GM23338 (cell line): ENCODE measurements around the gene AKAP10. TPM values are rescaled to one million over a fixed set of nuclear protein-coding genes. Genes with fewer than 3 reads are reported as not detected.

Experiments
- ATAC-seq: fragments of 200-7000 bp; cut with Tn5 transposase; 3 replicates; pipeline ENCODE4 v1.9.1; 2020
- DNase-seq: peaks from one replicate; pipeline ENCODE4 v3.0.0-alpha.2; 2015; ENCODE audit warnings: low spot score
- H2AFZ ChIP-seq: fragments of 200-600 bp; sonication (generic); 2 replicates; pipeline ENCODE4 v1.8.0; 2016; ENCODE audit warnings: antibody characterized with exemption, mild to moderate bottlenecking, moderate library complexity
- H3F3A ChIP-seq: fragments of 200-600 bp; sonication (generic); replicated peaks from 2 replicates; pipeline ENCODE4 v1.8.0; 2017; ENCODE audit warnings: antibody characterized with exemption, mixed run types, low read depth
- H3K27ac ChIP-seq: fragments of 200-600 bp; sonication (generic); 2 replicates; pipeline ENCODE4 v1.6.1; 2016; ENCODE audit warnings: low read depth
- H3K27me3 ChIP-seq: fragments of 200-600 bp; sonication (generic); 2 replicates; pipeline ENCODE4 v1.8.0; 2016; ENCODE audit warnings: mild to moderate bottlenecking, mixed run types, moderate library complexity; ENCODE audit not compliant: insufficient read depth
- H3K36me3 ChIP-seq: fragments of 200-600 bp; sonication (generic); 2 replicates; pipeline ENCODE4 v1.8.0; 2016; ENCODE audit warnings: mild to moderate bottlenecking; ENCODE audit not compliant: insufficient read depth
- H3K4me1 ChIP-seq: fragments of 200-600 bp; sonication (generic); 2 replicates; pipeline ENCODE4 v1.8.0; 2016; ENCODE audit warnings: mild to moderate bottlenecking, moderate library complexity; ENCODE audit not compliant: insufficient read depth
- H3K4me2 ChIP-seq: fragments of 200-600 bp; sonication (generic); 2 replicates; pipeline ENCODE4 v1.7.1; 2017; ENCODE audit warnings: mixed run types
- H3K4me3 ChIP-seq: fragments of 200-600 bp; sonication (generic); 2 replicates; pipeline ENCODE4 v1.6.1; 2016; ENCODE audit warnings: mixed run types
- H3K79me2 ChIP-seq: fragments of 200-600 bp; sonication (generic); replicated peaks from 2 replicates; pipeline ENCODE4 v1.8.0; 2017; ENCODE audit warnings: mild to moderate bottlenecking; ENCODE audit not compliant: insufficient read depth
- H3K9me2 ChIP-seq: fragments of 200-600 bp; sonication (generic); 2 replicates; pipeline ENCODE4 v1.8.0; 2017; ENCODE audit not compliant: insufficient read depth
- H4K20me1 ChIP-seq: fragments of 200-600 bp; sonication (generic); replicated peaks from 2 replicates; pipeline ENCODE4 v1.8.0; 2017; ENCODE audit warnings: mild to moderate bottlenecking; ENCODE audit not compliant: insufficient read depth
- H3K27ac Mint-ChIP-seq: 2 replicates; pipeline ENCODE4 v1.8.0; 2020; ENCODE audit warnings: inconsistent platforms, mild to moderate bottlenecking, moderate library complexity, mixed read lengths
- H3K27me3 Mint-ChIP-seq: 3 replicates; pipeline ENCODE4 v1.8.0; 2022; ENCODE audit warnings: low read depth, mild to moderate bottlenecking, moderate library complexity, mixed read lengths, inconsistent platforms; ENCODE audit not compliant: insufficient read depth, poor library complexity
- H3K36me3 Mint-ChIP-seq: 3 replicates; pipeline ENCODE4 v1.8.0; 2021; ENCODE audit warnings: low read depth, mild to moderate bottlenecking, inconsistent platforms, moderate library complexity, mixed read lengths
- H3K4me1 Mint-ChIP-seq: 3 replicates; pipeline ENCODE4 v1.8.0; 2020; ENCODE audit warnings: mild to moderate bottlenecking, inconsistent platforms, mixed read lengths
- H3K4me3 Mint-ChIP-seq: 3 replicates; pipeline ENCODE4 v1.8.0; 2021; ENCODE audit warnings: moderate library complexity, mild to moderate bottlenecking, inconsistent platforms, mixed read lengths
- H3K9me3 Mint-ChIP-seq: 3 replicates; pipeline ENCODE4 v1.8.0; 2020; ENCODE audit warnings: moderate library complexity, mild to moderate bottlenecking, inconsistent platforms, mixed read lengths
- CREB1 ChIP-seq: fragments of 250-450 bp; sonication (Bioruptor Pico); IDR thresholded peaks from 2 replicates; pipeline ENCODE4 v1.5.0; 2020; ENCODE audit warnings: low read depth, mild to moderate bottlenecking, moderate library complexity
- CTCF ChIP-seq, 2 experiments: fragments of 200-600 bp in 1 of 2; sonication (generic) in 1 of 2; conservative IDR thresholded peaks; 2 replicates each; pipeline versions ENCODE4 v1.5.1 to v1.6.1; 2016 to 2017; ENCODE audit warnings: antibody characterized with exemption in 2 of 2, low read depth in 2 of 2, mild to moderate bottlenecking in 2 of 2, moderate library complexity in 1 of 2
- ETS1 ChIP-seq: IDR thresholded peaks from 2 replicates; pipeline ENCODE4 v1.6.1; 2016; ENCODE audit warnings: antibody characterized with exemption
- EZH2phosphoT487 ChIP-seq: fragments of 200-600 bp; sonication (generic); IDR thresholded peaks from one replicate; pipeline ENCODE4 v1.8.1; 2018; ENCODE audit warnings: antibody characterized with exemption; ENCODE audit not compliant: unreplicated experiment
- JUNB ChIP-seq: IDR thresholded peaks from one replicate; pipeline ENCODE4 v1.6.1; 2016; ENCODE audit warnings: antibody characterized with exemption; ENCODE audit not compliant: unreplicated experiment
- NANOG ChIP-seq: IDR thresholded peaks from 2 replicates; pipeline ENCODE4 v1.6.1; 2016; ENCODE audit warnings: antibody characterized with exemption, borderline replicate concordance
- POLR2AphosphoS5 ChIP-seq: IDR thresholded peaks from 2 replicates; pipeline ENCODE4 v1.6.1; 2016; ENCODE audit warnings: antibody characterized with exemption, low read depth
- STAT1 ChIP-seq: IDR thresholded peaks from one replicate; pipeline ENCODE4 v1.6.1; 2016; ENCODE audit warnings: antibody characterized with exemption; ENCODE audit not compliant: unreplicated experiment
- ZNF114 ChIP-seq: fragments of 250-450 bp; sonication (Bioruptor Pico); IDR thresholded peaks from 2 replicates; pipeline ENCODE4 v1.5.0; 2020; ENCODE audit warnings: mild to moderate bottlenecking, moderate library complexity
- ZNF331 ChIP-seq: fragments of 250-450 bp; sonication (Bioruptor Pico); IDR thresholded peaks from 2 replicates; pipeline ENCODE4 v1.5.0; 2020; ENCODE audit warnings: low read depth, mild to moderate bottlenecking, moderate library complexity
- ZNF462 ChIP-seq: fragments of 250-450 bp; sonication (Bioruptor Pico); IDR thresholded peaks from 2 replicates; pipeline ENCODE4 v1.5.0; 2020; ENCODE audit warnings: mild to moderate bottlenecking, moderate library complexity
- polyA plus RNA-seq: library from polyadenylated mRNA; unstranded; fragments of >200 nt; fragmentation: Nextera tagmentation; extraction: Ambion mirVana; gene quantifications from 2 replicates; pipeline ENCODE4 v1.2.1, GENCODE V29; 2016
- total RNA-seq: library from RNA; depleted of rRNA; stranded (reverse); fragments of >200 nt; shearing (Covaris generic); gene quantifications from 2 replicates; pipeline ENCODE4 v1.2.3, GENCODE V29; 2014

The AKAP10 gene
- total and polyA plus RNA-seq, 2 experiments from 2014 or later, result 16.7 to 25.9 TPM

GRCh38 chr17:19978209-19978802, 678 bp upstream of the AKAP10 start:
- Histone ChIP-seq H3K27me3 (no peaks in the 10 kb centered on the region), H3K4me3 (peak overlapping the region; percentile 76), H3K4me1 (no peaks in the 10 kb centered on the region), H2AFZ (peak overlapping the region; percentile 92), H3K9me2 (0 out of 2 replicates have a peak, but pooled peaks cover 7% of the 10 kb centered on the region), H3K4me2 (peak overlapping the region; percentile 78), H3K36me3 (no peaks in the 10 kb centered on the region), H3F3A (0 out of 2 replicates have a peak, but pooled peaks cover 6% of the 10 kb centered on the region), H4K20me1 (peaks cover 11% of the 10 kb centered on the region), H3K27ac (peak overlapping the region; percentile 99), H3K79me2 (peaks cover 42% of the 10 kb centered on the region)
- peaks cover 8% of the 10 kb centered on the region; the same call in 2 of the 3 replicates for H3K4me1 Mint-ChIP-seq
- H3K36me3 Mint-ChIP-seq, result peaks cover 27% of the 10 kb centered on the region
- peak overlapping the region; percentile 94 for H3K4me3 Mint-ChIP-seq
- peak; percentile 56 for DNase-seq
- peak; percentile 16 for ATAC-seq
- peaks cover 17% of the 10 kb centered on the region for H3K27me3 Mint-ChIP-seq
- TF ChIP-seq NANOG (no peak), ZNF462 (CRISPR knock-in tag) (no peak), ZNF114 (no peak), ETS1 (no peak), JUNB (no peak), STAT1 (no peak), POLR2AphosphoS5 (no peak; the same call in 1 of the 2 replicates), CREB1 (CRISPR knock-in tag) (no peak), CTCF (conservative IDR thresholded peaks at IDR 0.05; ENCODE audit: low read depth in 2 of 2) (no peak), ZNF331 (CRISPR knock-in tag) (no peak), EZH2phosphoT487 (no peak)
- peak overlapping the region; percentile 97 for H3K27ac Mint-ChIP-seq
- peaks cover 23% of the 10 kb centered on the region for H3K9me3 Mint-ChIP-seq
